Panc1 (cell line): ENCODE data around the gene ABCB6. TPM values are rescaled to one million over a fixed set of nuclear protein-coding genes. Genes with fewer than 3 reads are reported as not detected.

Source experiments
- ATAC-seq: fragments of 200-7000 bp; cut with Tn5 transposase; 2 replicates; pipeline ENCODE4 v1.9.1; 2020; ENCODE audit warnings: mild to moderate bottlenecking, moderate library complexity
- BruUV-seq: library from RNA; stranded (reverse); fragments of 400-500 nt; replicated peaks from 2 replicates; lab custom pipeline; 2021; lab: Mats Ljungman, UMichigan
- CTCF ChIA-PET: fragments of 300-600 bp; sonication (Branson Sonifier 250); formaldehyde crosslinking; loops from one replicate; lab custom pipeline; 2022; ENCODE audit warnings: antibody characterized with exemption; lab: Charles Lee
- POLR2A ChIA-PET: fragments of 300-600 bp; sonication (Branson Sonifier 250); formaldehyde crosslinking; loops from one replicate; lab custom pipeline; 2022; ENCODE audit warnings: antibody characterized with exemption; lab: Charles Lee
- DNase-seq: peaks from one replicate; pipeline ENCODE4 v3.0.0-alpha.2; 2010; ENCODE audit warnings: low read depth, low spot score
- H3K27ac ChIP-seq: 2 replicates; pipeline ENCODE4 v1.5.1; 2011; ENCODE audit warnings: mild to moderate bottlenecking, low read length, inconsistent platforms
- H3K27me3 ChIP-seq: fragments of 200-500 bp; sonication (Bioruptor generic); 2 replicates; pipeline ENCODE4 v1.6.0; 2014; ENCODE audit warnings: low read length, inconsistent platforms; ENCODE audit not compliant: control insufficient read depth, insufficient read depth
- H3K36me3 ChIP-seq: fragments of 200-500 bp; sonication (Bioruptor generic); 2 replicates; pipeline ENCODE4 v1.5.1; 2014; ENCODE audit warnings: inconsistent platforms, mild to moderate bottlenecking, low read length, moderate library complexity; ENCODE audit not compliant: control insufficient read depth, insufficient read depth
- H3K4me1 ChIP-seq: 2 replicates; pipeline ENCODE4 v1.5.1; 2011; ENCODE audit warnings: inconsistent platforms, mild to moderate bottlenecking, low read length, moderate library complexity; ENCODE audit not compliant: control insufficient read depth, insufficient read depth
- H3K4me3 ChIP-seq, 2 experiments: 2 replicates each; pipeline ENCODE4 v1.5.1; 2011 to 2012; ENCODE audit warnings: low read depth in 2 of 2, low read length in 2 of 2, mild to moderate bottlenecking in 2 of 2, inconsistent platforms in 1 of 2, moderate library complexity in 1 of 2
- H3K9me3 ChIP-seq: fragments of 200-500 bp; sonication (Bioruptor generic); 2 replicates; pipeline ENCODE4 v1.5.1; 2014; ENCODE audit warnings: low read depth, mild to moderate bottlenecking, inconsistent platforms, low read length, moderate library complexity; ENCODE audit not compliant: control insufficient read depth, insufficient read depth
- CTCF ChIP-seq: fragments of 450-650 bp; IDR thresholded peaks from 2 replicates; pipeline ENCODE4 v1.5.1; 2017; ENCODE audit warnings: mild to moderate bottlenecking
- POLR2AphosphoS5 ChIP-seq: IDR thresholded peaks from 2 replicates; pipeline ENCODE4 v1.6.1; 2012; ENCODE audit warnings: mild to moderate bottlenecking, low read depth, low read length, moderate library complexity
- REST ChIP-seq, 2 experiments: IDR thresholded peaks; 2 replicates each; pipeline ENCODE4 v1.6.1; 2011 to 2012; ENCODE audit warnings: low read depth in 2 of 2, control low read depth in 1 of 2, low read length in 1 of 2, mild to moderate bottlenecking in 1 of 2, moderate library complexity in 1 of 2; ENCODE audit not compliant: insufficient read depth in 1 of 2
- SIN3A ChIP-seq: IDR thresholded peaks from 2 replicates; pipeline ENCODE4 v1.6.1; 2012; ENCODE audit warnings: low read depth, mild to moderate bottlenecking, low read length, moderate library complexity, borderline replicate concordance; ENCODE audit not compliant: insufficient read depth
- TCF7L2 ChIP-seq: IDR thresholded peaks from 2 replicates; pipeline ENCODE4 v1.6.1; 2011; ENCODE audit warnings: mild to moderate bottlenecking, low read depth, low read length, inconsistent platforms
- in situ Hi-C: cut with HindIII; loops from 2 replicates; pipeline ENCODE4 v1.10.0; 2016; ENCODE audit warnings: low sequenced_read_pairs, low pct_unique_long_range_greater_than_20kb
- intact Hi-C: fragments of 100-400 bp; cut with micrococcal nuclease; formaldehyde crosslinking; loops from one replicate; pipeline ENCODE4 v1.10.0; 2022; ENCODE audit not compliant: unreplicated experiment
- total RNA-seq: library from RNA; stranded (reverse); gene quantifications from one replicate; pipeline ENCODE4 v1.2.1, GENCODE V29; 2021; ENCODE audit not compliant: unreplicated experiment

The ABCB6 gene
- total RNA-seq, 1 experiment from 2014 or later, result 19.0 TPM

- intact Hi-C loops, result loop anchor here (10.0 kb wide), 1 partner anchor 50 kb away; the partner anchor contains the start of gene NHEJ1
- Histone ChIP-seq H3K36me3 (0 out of 2 replicates have a peak, but pooled peaks cover 2% of the 10 kb centered on the region), H3K27me3 (no peaks in the 10 kb centered on the region), H3K4me1 (peaks cover 10% of the 10 kb centered on the region), H3K27ac (no peak overlapping the region), H3K4me3 (no peak overlapping the region), H3K9me3 (no peaks in the 10 kb centered on the region)
- in situ Hi-C loops, result no loop called here
- TF ChIP-seq REST (IDR thresholded peaks at IDR 0.05; ENCODE audit: insufficient read depth in 1 of 2, low read depth in 2 of 2, low read length in 1 of 2) (no peak), CTCF (no peak), TCF7L2 (no peak), POLR2AphosphoS5 (no peak), SIN3A (no peak)
- ChIA-PET POLR2A (no interaction called here), CTCF (no interaction called here)
- DNase-seq (no peak), ATAC-seq (no peak)
- BruUV-seq, result no TSS peak
Measured at GRCh38 chr2:219214786-219215185, 4.0 kb downstream of the ABCB6 start.

- Histone ChIP-seq H3K4me1 (peaks cover 7% of the 10 kb centered on the region), H3K27me3 (no peaks in the 10 kb centered on the region), H3K36me3 (0 out of 2 replicates have a peak, but pooled peaks cover 2% of the 10 kb centered on the region), H3K4me3 (no peak overlapping the region), H3K9me3 (no peaks in the 10 kb centered on the region), H3K27ac (no peak overlapping the region)
- POLR2A ChIA-PET, result no interaction called here
- ATAC-seq (no peak), DNase-seq (no peak)
- CTCF ChIA-PET, result no interaction called here
- intact Hi-C loops (loop anchor here (10.0 kb wide), 1 partner anchor 49 kb away; the partner anchor contains the start of gene NHEJ1), in situ Hi-C loops (no loop called here)
- TF ChIP-seq POLR2AphosphoS5, result no peak
- TF ChIP-seq REST (IDR thresholded peaks at IDR 0.05; ENCODE audit: insufficient read depth in 1 of 2, low read depth in 2 of 2, low read length in 1 of 2), result no peak
- TF ChIP-seq CTCF, result no peak
- TF ChIP-seq SIN3A, result no peak
- TF ChIP-seq TCF7L2, result no peak
- BruUV-seq, result TSS peak; percentile 46
Measured at GRCh38 chr2:219214141-219214540, 4.6 kb downstream of the ABCB6 start.
